ENCODE measurements around the gene FOXO6. TPM values are rescaled to one million over a fixed set of nuclear protein-coding genes. Genes with fewer than 3 reads are reported as not detected.
A peak's percentile ranks its signal among the peaks of the same experiment; 100 is the strongest.

The FOXO6 gene
- total and polyA plus RNA-seq, 7 donors = 0.42 to 8.6 (median 0.88) TPM

- DNase-seq = peak; percentile 47 to 82
- H3K4me1 ChIP-seq = peaks cover 39% of the 10 kb centered on the region
- 34 to 37% (median 35%) methylated on average over 25 of the region's 25 CpGs for WGBS, 3 donors
- intact Hi-C loops (cut with DNase I) = loop anchor here in 1 of 2 donors (2.0 kb wide), 1 partner anchor 64 kb away; no protein-coding TSS in a partner anchor
- H3K9me3 ChIP-seq = no peaks in the 10 kb centered on the region
- H3K36me3 ChIP-seq (ENCODE audit: insufficient read depth in 1 of 2, low read depth in 1 of 2) = no peaks in the 10 kb centered on the region
- TF ChIP-seq CTCF (IDR thresholded peaks at IDR 0.05) = no peak
- H3K27ac ChIP-seq = peak overlapping the region; percentile 58
- H3K27me3 ChIP-seq (ENCODE audit: insufficient read depth in 3 of 3, low read length in 2 of 3) = no peaks in the 10 kb centered on the region
- no peak overlapping the region for H3K4me3 ChIP-seq
- ATAC-seq = peak; percentile 14 to 59 (median 44)
Measured at GRCh38 chr1:41358131-41359021, 2.9 kb upstream of the FOXO6 start.

- ATAC-seq = peak; percentile 41 to 75 (median 64)
- intact Hi-C loops (cut with DNase I) = loop anchor here (2.0 to 5.0 kb wide), 3 partner anchors 38 to 63 kb away; no protein-coding TSS in a partner anchor
Measured at GRCh38 chr1:41359211-41360073, 1.8 kb upstream of the FOXO6 start.

GRCh38 chr1:41360074-41360785 is 1.0 kb upstream of the FOXO6 start:
- intact Hi-C loops (cut with DNase I) = loop anchor here in 1 of 2 donors (2.0 to 5.0 kb wide), 2 partner anchors 37 to 59 kb away; no protein-coding TSS in a partner anchor
- no peaks in the 10 kb centered on the region for H3K9me3 ChIP-seq
- H3K4me1 ChIP-seq = peaks cover 39% of the 10 kb centered on the region
- 60 to 67% (median 67%) methylated on average over 12 of the region's 12 CpGs for WGBS, 3 donors
- peak overlapping the region; percentile 87 for H3K4me3 ChIP-seq
- no peak for TF ChIP-seq CTCF (IDR thresholded peaks at IDR 0.05)
- peak overlapping the region; percentile 58 for H3K27ac ChIP-seq
- DNase-seq (no peak), ATAC-seq (peak in 1 of 4 donors; percentile 7)
- H3K27me3 ChIP-seq (ENCODE audit: insufficient read depth in 3 of 3, low read length in 2 of 3) = no peaks in the 10 kb centered on the region
- no peaks in the 10 kb centered on the region for H3K36me3 ChIP-seq (ENCODE audit: insufficient read depth in 1 of 2, low read depth in 1 of 2)

More at GRCh38 chr1:41359211-41360073, 1.8 kb upstream of the FOXO6 start:
- Histone ChIP-seq H3K9me3 (no peaks in the 10 kb centered on the region), H3K4me3 (no peak overlapping the region), H3K36me3 (ENCODE audit: insufficient read depth in 1 of 2, low read depth in 1 of 2) (no peaks in the 10 kb centered on the region), H3K27ac (peak overlapping the region; percentile 58), H3K4me1 (peaks cover 39% of the 10 kb centered on the region), H3K27me3 (ENCODE audit: insufficient read depth in 3 of 3, low read length in 2 of 3) (no peaks in the 10 kb centered on the region)
- TF ChIP-seq CTCF (IDR thresholded peaks at IDR 0.05) = no peak
- peak; percentile 46 to 86 for DNase-seq
- 71 to 74% (median 73%) methylated on average over 10 of the region's 10 CpGs for WGBS, 3 donors
